Left lung (tissue), 10 donors: ENCODE results near the gene SLC37A4. TPM values are rescaled to one million over a fixed set of nuclear protein-coding genes. Genes with fewer than 3 reads are reported as not detected.

Source experiments
- ATAC-seq: fragments of 200-7000 bp; cut with Tn5 transposase; one replicate; pipeline ENCODE4 v1.9.1; 2020; ENCODE audit warnings: moderate library complexity
- DNase-seq, 4 donors: peaks; one replicate each; pipeline ENCODE4 v3.0.0-alpha.2; 2013 to 2020
- H3K27ac ChIP-seq, 2 donors: fragments of 200-600 bp; sonication (generic) in 1 of 2; one replicate each; pipeline versions ENCODE4 v1.5.0 to v1.8.0; 2020 to 2021
- H3K27me3 ChIP-seq, 2 donors: fragments of 200-600 bp; sonication (generic) in 1 of 2; one replicate each; pipeline versions ENCODE4 v1.5.0 to v1.8.0; 2020 to 2021
- H3K36me3 ChIP-seq, 2 donors: fragments of 200-600 bp; sonication (generic) in 1 of 2; one replicate each; pipeline versions ENCODE4 v1.5.0 to v1.8.0; 2020 to 2021
- H3K4me1 ChIP-seq, 2 donors: fragments of 200-600 bp; one replicate each; pipeline ENCODE4 v1.8.0; 2021
- H3K4me3 ChIP-seq, 2 donors: fragments of 200-600 bp; sonication (generic) in 1 of 2; one replicate each; pipeline versions ENCODE4 v1.5.0 to v1.8.0; 2020 to 2021; ENCODE audit warnings: mild to moderate bottlenecking in 1 of 2
- H3K9me3 ChIP-seq, 2 donors: fragments of 200-600 bp; sonication (generic) in 1 of 2; one replicate each; pipeline versions ENCODE4 v1.5.0 to v1.8.0; 2020 to 2021
- intact Hi-C, 2 donors: fragments of 100-400 bp; cut with DNase I; formaldehyde crosslinking; loops; one replicate each; pipeline versions ENCODE4 v1.11.2 to v1.14.2; 2022
- microRNA-seq, 2 donors: library from miRNA; unstranded; fragments of <30 nt; microRNA quantifications; one replicate each; pipeline ENCODE4, GENCODE V29; 2019
- polyA plus RNA-seq, 6 donors: library from polyadenylated mRNA; unstranded; fragments of 120-200 nt; gene quantifications; one replicate each; pipeline ENCODE4 v1.2.1, GENCODE V29; 2013; ENCODE audit not compliant: insufficient read length in 6 of 6
- total RNA-seq, 2 donors: library from RNA; stranded (reverse); fragmentation: NEBNext Ultra II Directional; extraction: Animal tissue kit (Norgen Biotek cat#: 25700); gene quantifications; one replicate each; pipeline ENCODE4 v1.2.1, GENCODE V29; 2021
- TF ChIP-seq, protein P1 (sequence below), 2 donors: fragments of 200-600 bp; sonication (generic) in 1 of 2; IDR thresholded peaks; one replicate each; pipeline versions ENCODE4 v1.5.0 to v1.8.0; 2021; ENCODE audit warnings: antibody characterized with exemption in 2 of 2
- donor health status: DM: no; HTN: yes; CAD: no.
- donor health status: DM: no; HTN: no; CAD: no.

SLC37A4 gene
- total and polyA plus RNA-seq, 8 donors = 17.8 to 28.8 (median 25.5) TPM

- intact Hi-C loops = no loop called here
- Histone ChIP-seq H3K36me3 (no peaks in the 10 kb centered on the region), H3K27me3 (no peaks in the 10 kb centered on the region), H3K4me3 (no peak overlapping the region), H3K27ac (no peak overlapping the region), H3K9me3 (no peaks in the 10 kb centered on the region), H3K4me1 (peaks cover 0 to 9% of the 10 kb centered on the region in 2 donors)
- DNase-seq (peak in 1 of 4 donors; percentile 54), ATAC-seq (peak; percentile 61)
- TF ChIP-seq, protein P1, sequence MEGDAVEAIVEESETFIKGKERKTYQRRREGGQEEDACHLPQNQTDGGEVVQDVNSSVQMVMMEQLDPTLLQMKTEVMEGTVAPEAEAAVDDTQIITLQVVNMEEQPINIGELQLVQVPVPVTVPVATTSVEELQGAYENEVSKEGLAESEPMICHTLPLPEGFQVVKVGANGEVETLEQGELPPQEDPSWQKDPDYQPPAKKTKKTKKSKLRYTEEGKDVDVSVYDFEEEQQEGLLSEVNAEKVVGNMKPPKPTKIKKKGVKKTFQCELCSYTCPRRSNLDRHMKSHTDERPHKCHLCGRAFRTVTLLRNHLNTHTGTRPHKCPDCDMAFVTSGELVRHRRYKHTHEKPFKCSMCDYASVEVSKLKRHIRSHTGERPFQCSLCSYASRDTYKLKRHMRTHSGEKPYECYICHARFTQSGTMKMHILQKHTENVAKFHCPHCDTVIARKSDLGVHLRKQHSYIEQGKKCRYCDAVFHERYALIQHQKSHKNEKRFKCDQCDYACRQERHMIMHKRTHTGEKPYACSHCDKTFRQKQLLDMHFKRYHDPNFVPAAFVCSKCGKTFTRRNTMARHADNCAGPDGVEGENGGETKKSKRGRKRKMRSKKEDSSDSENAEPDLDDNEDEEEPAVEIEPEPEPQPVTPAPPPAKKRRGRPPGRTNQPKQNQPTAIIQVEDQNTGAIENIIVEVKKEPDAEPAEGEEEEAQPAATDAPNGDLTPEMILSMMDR (IDR thresholded peaks at IDR 0.05) = no peak
Observed at GRCh38 chr11:118980191-118980881, 50.3 kb downstream of the SLC37A4 start.

DNA sequence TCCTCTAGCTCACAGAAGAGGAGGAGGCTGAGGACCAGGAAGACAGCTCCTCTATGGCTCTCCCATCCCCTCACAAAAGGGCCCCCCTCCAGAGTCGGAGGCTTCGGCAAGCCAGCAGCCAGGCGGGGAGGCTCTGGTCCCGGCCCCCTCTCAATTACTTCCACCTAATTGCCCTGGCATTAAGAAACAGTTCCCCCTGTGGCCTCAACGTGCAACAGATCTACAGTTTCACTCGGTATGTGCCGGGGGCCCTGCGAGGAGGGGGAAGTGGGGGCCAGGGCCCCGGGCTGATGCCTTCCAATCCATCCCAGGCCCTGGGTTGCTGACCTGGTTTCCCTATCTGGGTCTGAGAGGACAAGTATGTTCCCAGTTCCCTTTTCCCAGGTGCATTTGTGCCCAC is 51.2 kb downstream of the SLC37A4 start:
- TF ChIP-seq, protein P1 (IDR thresholded peaks at IDR 0.05) = no peak
- Histone ChIP-seq H3K27ac (no peak overlapping the region), H3K4me1 (peaks cover 0 to 9% of the 10 kb centered on the region in 2 donors), H3K4me3 (no peak overlapping the region), H3K36me3 (no peaks in the 10 kb centered on the region), H3K27me3 (no peaks in the 10 kb centered on the region), H3K9me3 (no peaks in the 10 kb centered on the region)
- intact Hi-C loops = no loop called here
- ATAC-seq (no peak), DNase-seq (no peak)

GRCh38 chr11:118975771-118976709 is 54.6 kb downstream of the SLC37A4 start:
- no peak for ATAC-seq
- TF ChIP-seq, protein P1 (IDR thresholded peaks at IDR 0.05) = no peak

More at GRCh38 chr11:118975771-118976709, 54.6 kb downstream of the SLC37A4 start:
- H3K9me3 ChIP-seq = no peaks in the 10 kb centered on the region
- peaks cover 4 to 11% of the 10 kb centered on the region in 2 donors for H3K27me3 ChIP-seq
- H3K4me1 ChIP-seq = peaks cover 0 to 9% of the 10 kb centered on the region in 2 donors
- intact Hi-C loops = no loop called here
- H3K36me3 ChIP-seq = no peaks in the 10 kb centered on the region
- no peak overlapping the region for H3K27ac ChIP-seq
- no peak overlapping the region for H3K4me3 ChIP-seq
- no peak for DNase-seq

Small RNA genes lying within 50 kb of the gene (microRNA-seq; reads per million reads assigned to microRNA genes)
- 0 reads per million in 2 donors for gene MIR3656

Other genes starting within 250 kb of the SLC37A4 start
- gene DDX6, start 239.7 kb downstream of the SLC37A4 start, total RNA-seq = 100 to 1,000 TPM; 105 to 117 TPM
- 100 to 1,000 TPM; 121 to 143 (median 138) TPM for gene DDX6, start 239.7 kb downstream of the SLC37A4 start, polyA plus RNA-seq
- under 1 TPM in 1 of 2 donors, not detected in 1; 0.10 TPM for gene CXCR5, start 147.0 kb downstream of the SLC37A4 start, total RNA-seq
- not detected for gene CXCR5, start 147.0 kb downstream of the SLC37A4 start, polyA plus RNA-seq
- 10 to 100 TPM; 79.4 to 88.9 TPM for gene BCL9L, start 105.0 kb downstream of the SLC37A4 start, total RNA-seq
- 10 to 100 TPM; 33.2 to 63.0 (median 49.9) TPM for gene BCL9L, start 105.0 kb downstream of the SLC37A4 start, polyA plus RNA-seq
- not detected for gene UPK2, start 74.6 kb downstream of the SLC37A4 start, total RNA-seq
- gene UPK2, start 74.6 kb downstream of the SLC37A4 start, polyA plus RNA-seq = 1 to 10 TPM; 2.2 to 4.3 (median 3.5) TPM
- gene FOXR1, start 59.1 kb downstream of the SLC37A4 start, total RNA-seq = not detected
- not detected for gene FOXR1, start 59.1 kb downstream of the SLC37A4 start, polyA plus RNA-seq
- gene CENATAC, start 32.7 kb downstream of the SLC37A4 start, total RNA-seq = 10 to 100 TPM; 34.5 to 53.0 TPM
- gene CENATAC, start 32.7 kb downstream of the SLC37A4 start, polyA plus RNA-seq = 10 to 100 TPM; 35.6 to 51.5 (median 41.5) TPM
- 100 to 1,000 TPM; 786 to 872 TPM for gene RPS25, start 12.5 kb downstream of the SLC37A4 start, total RNA-seq
- gene RPS25, start 12.5 kb downstream of the SLC37A4 start, polyA plus RNA-seq = 1,000 to 10,000 TPM; 1,385 to 1,738 (median 1,562) TPM
- 10 to 100 TPM; 57.1 to 66.3 TPM for gene TRAPPC4, start 12.1 kb downstream of the SLC37A4 start, total RNA-seq
- 10 to 100 TPM; 72.4 to 92.7 (median 77.6) TPM for gene TRAPPC4, start 12.1 kb downstream of the SLC37A4 start, polyA plus RNA-seq
- gene HYOU1, start 26.3 kb upstream of the SLC37A4 start, total RNA-seq = 100 to 1,000 TPM; 147 to 272 TPM
- 10 to 100 TPM; 66.2 to 93.7 (median 77.4) TPM for gene HYOU1, start 26.3 kb upstream of the SLC37A4 start, polyA plus RNA-seq
- gene VPS11, start 36.9 kb upstream of the SLC37A4 start, total RNA-seq = 10 to 100 TPM; 30.5 to 35.0 TPM
- gene VPS11, start 36.9 kb upstream of the SLC37A4 start, polyA plus RNA-seq = 10 to 100 TPM; 50.5 to 61.2 (median 57.0) TPM
- gene HMBS, start 54.0 kb upstream of the SLC37A4 start, total RNA-seq = 10 to 100 TPM; 16.5 to 32.0 TPM
- gene HMBS, start 54.0 kb upstream of the SLC37A4 start, polyA plus RNA-seq = 10 to 100 TPM; 21.9 to 30.7 (median 24.1) TPM
- 10 to 100 TPM; 50.3 to 56.2 TPM for gene DPAGT1, start 71.0 kb upstream of the SLC37A4 start, total RNA-seq
- 10 to 100 TPM; 42.7 to 54.7 (median 47.8) TPM for gene DPAGT1, start 71.0 kb upstream of the SLC37A4 start, polyA plus RNA-seq
- 10 to 100 TPM; 16.6 to 18.6 TPM for gene C2CD2L, start 76.5 kb upstream of the SLC37A4 start, total RNA-seq
- 1 to 10 TPM; 7.3 to 9.3 (median 8.0) TPM for gene C2CD2L, start 76.5 kb upstream of the SLC37A4 start, polyA plus RNA-seq
- 10 to 100 TPM; 21.6 to 22.2 TPM for gene HINFP, start 90.7 kb upstream of the SLC37A4 start, total RNA-seq
- gene HINFP, start 90.7 kb upstream of the SLC37A4 start, polyA plus RNA-seq = 10 to 100 TPM; 31.9 to 41.7 (median 39.2) TPM
- under 1 TPM; 0.26 to 0.64 TPM for gene ABCG4, start 118.2 kb upstream of the SLC37A4 start, total RNA-seq
- gene ABCG4, start 118.2 kb upstream of the SLC37A4 start, polyA plus RNA-seq = 1 to 10 TPM; 1.1 to 1.5 (median 1.3) TPM
- gene NLRX1, start 137.8 kb upstream of the SLC37A4 start, total RNA-seq = 10 to 100 TPM; 15.0 to 15.7 TPM
- gene NLRX1, start 137.8 kb upstream of the SLC37A4 start, polyA plus RNA-seq = 10 to 100 TPM in 5 of 6 donors, 1 to 10 TPM in 1; 9.9 to 12.5 (median 11.8) TPM
- gene NHERF4, start 154.6 kb upstream of the SLC37A4 start, total RNA-seq = not detected
- 1 to 10 TPM in 3 of 6 donors, under 1 TPM in 3; 0.77 to 1.3 (median 1.1) TPM for gene NHERF4, start 154.6 kb upstream of the SLC37A4 start, polyA plus RNA-seq
- gene CBL, start 175.5 kb upstream of the SLC37A4 start, total RNA-seq = 10 to 100 TPM; 22.0 to 36.6 TPM
- gene CBL, start 175.5 kb upstream of the SLC37A4 start, polyA plus RNA-seq = 10 to 100 TPM; 18.9 to 24.5 (median 21.6) TPM